H9 (cell line): ENCODE measurements around the gene PRSS1. TPM values are rescaled to one million over a fixed set of nuclear protein-coding genes. Genes with fewer than 3 reads are reported as not detected.

ENCODE experiments used
- DNase-seq: peaks from one replicate; pipeline ENCODE4 v3.0.0-alpha.2; 2017
- H2AFZ ChIP-seq: one replicate; pipeline ENCODE4 v1.6.1; 2013; ENCODE audit warnings: mild to moderate bottlenecking, low read length, control low read depth, moderate library complexity
- H2AK5ac ChIP-seq: 2 replicates; pipeline ENCODE4 v1.6.1; 2013; ENCODE audit warnings: low read length, control low read depth, mixed read lengths; ENCODE audit not compliant: insufficient read length
- H2BK120ac ChIP-seq: one replicate; pipeline ENCODE4 v1.6.1; 2013; ENCODE audit warnings: low read depth, mild to moderate bottlenecking, low read length, control low read depth, inconsistent platforms; ENCODE audit not compliant: poor library complexity, severe bottlenecking
- H2BK12ac ChIP-seq: 2 replicates; pipeline ENCODE4 v1.6.1; 2013; ENCODE audit warnings: low read length, control low read depth, mixed read lengths, low read depth; ENCODE audit not compliant: insufficient read length
- H2BK15ac ChIP-seq: 2 replicates; pipeline ENCODE4 v1.6.1; 2013; ENCODE audit warnings: low read depth, low read length, control low read depth
- H2BK20ac ChIP-seq: one replicate; pipeline ENCODE4 v1.6.1; 2013; ENCODE audit warnings: low read depth, mild to moderate bottlenecking, low read length, control low read depth, inconsistent platforms; ENCODE audit not compliant: poor library complexity, severe bottlenecking
- H2BK5ac ChIP-seq: 2 replicates; pipeline ENCODE4 v1.6.1; 2013; ENCODE audit warnings: low read length, control low read depth, mixed read lengths; ENCODE audit not compliant: insufficient read length
- H3K14ac ChIP-seq: 2 replicates; pipeline ENCODE4 v1.6.1; 2013; ENCODE audit warnings: low read length, control low read depth; ENCODE audit not compliant: insufficient read depth
- H3K18ac ChIP-seq: 2 replicates; pipeline ENCODE4 v1.6.1; 2013; ENCODE audit warnings: low read depth, mild to moderate bottlenecking, mixed read lengths, low read length, control low read depth; ENCODE audit not compliant: insufficient read length
- H3K23ac ChIP-seq: 2 replicates; pipeline ENCODE4 v1.6.1; 2013; ENCODE audit warnings: low read length, control low read depth, mixed read lengths, low read depth; ENCODE audit not compliant: insufficient read length
- H3K23me2 ChIP-seq: 2 replicates; pipeline ENCODE4 v1.6.1; 2013; ENCODE audit warnings: low read depth, mild to moderate bottlenecking, mixed read lengths, low read length, control low read depth; ENCODE audit not compliant: insufficient read length, poor library complexity, severe bottlenecking
- H3K27ac ChIP-seq: 2 replicates; pipeline ENCODE4 v1.5.1; 2013; ENCODE audit warnings: low read length, control low read depth, mixed read lengths, low read depth; ENCODE audit not compliant: insufficient read length
- H3K27me3 ChIP-seq: 2 replicates; pipeline ENCODE4 v1.6.1; 2013; ENCODE audit warnings: low read length, control low read depth, inconsistent platforms; ENCODE audit not compliant: insufficient read depth
- H3K4ac ChIP-seq: 2 replicates; pipeline ENCODE4 v1.6.1; 2013; ENCODE audit warnings: low read depth, mild to moderate bottlenecking, control low read depth, inconsistent platforms, low read length, moderate library complexity
- H3K4me1 ChIP-seq: 2 replicates; pipeline ENCODE4 v1.6.1; 2013; ENCODE audit warnings: low read length, control low read depth, inconsistent platforms; ENCODE audit not compliant: insufficient read depth
- H3K4me2 ChIP-seq: 2 replicates; pipeline ENCODE4 v1.6.1; 2013; ENCODE audit warnings: low read length, control low read depth, mixed read lengths; ENCODE audit not compliant: insufficient read length, insufficient read depth
- H3K56ac ChIP-seq: 2 replicates; pipeline ENCODE4 v1.6.1; 2013; ENCODE audit warnings: low read depth, mild to moderate bottlenecking, mixed read lengths, low read length, control low read depth; ENCODE audit not compliant: insufficient read length
- H3K79me1 ChIP-seq: 2 replicates; pipeline ENCODE4 v1.6.1; 2013; ENCODE audit warnings: low read depth, mild to moderate bottlenecking, moderate library complexity, low read length, control low read depth, inconsistent platforms; ENCODE audit not compliant: insufficient read depth, poor library complexity, severe bottlenecking
- H3K79me2 ChIP-seq: 2 replicates; pipeline ENCODE4 v1.6.1; 2013; ENCODE audit warnings: low read length, control low read depth, inconsistent platforms; ENCODE audit not compliant: insufficient read depth
- H3K9ac ChIP-seq: 2 replicates; pipeline ENCODE4 v1.6.1; 2013; ENCODE audit warnings: low read length, control low read depth, mixed read lengths; ENCODE audit not compliant: insufficient read length; ENCODE audit errors: extremely low read depth
- H3K9me3 ChIP-seq: one replicate; pipeline ENCODE4 v1.6.1; 2013; ENCODE audit warnings: low read depth, low read length, inconsistent platforms; ENCODE audit not compliant: control insufficient read depth
- H3T11ph ChIP-seq: one replicate; pipeline ENCODE4 v1.6.1; 2013; ENCODE audit warnings: mild to moderate bottlenecking, low read length, control low read depth, inconsistent platforms
- H4K20me1 ChIP-seq: one replicate; pipeline ENCODE4 v1.6.1; 2013; ENCODE audit not compliant: control insufficient read depth, insufficient read length, insufficient read depth
- H4K5ac ChIP-seq: 2 replicates; pipeline ENCODE4 v1.6.1; 2013; ENCODE audit warnings: low read depth, mild to moderate bottlenecking, mixed read lengths, low read length, control low read depth; ENCODE audit not compliant: insufficient read length
- H4K8ac ChIP-seq: replicated peaks from 2 replicates; pipeline ENCODE4 v1.6.1; 2013; ENCODE audit warnings: low read length, control low read depth, mixed read lengths, low read depth; ENCODE audit not compliant: insufficient read length
- H4K91ac ChIP-seq: 2 replicates; pipeline ENCODE4 v1.6.1; 2013; ENCODE audit warnings: low read depth, mild to moderate bottlenecking, moderate library complexity, mixed read lengths, low read length, control low read depth; ENCODE audit not compliant: insufficient read length
- H3K27ac Mint-ChIP-seq, 3 experiments: 2 replicates in 2 of 3; 3 replicates in 1 of 3; pipeline ENCODE4 v1.8.0; 2020 to 2021; ENCODE audit warnings: mixed read lengths in 3 of 3, mild to moderate bottlenecking in 1 of 3, moderate library complexity in 1 of 3
- H3K27me3 Mint-ChIP-seq: 2 replicates; pipeline ENCODE4 v1.8.0; 2021; ENCODE audit warnings: low read depth, mild to moderate bottlenecking, moderate library complexity, mixed read lengths
- H3K36me3 Mint-ChIP-seq, 3 experiments: 2 replicates in 2 of 3; 3 replicates in 1 of 3; pipeline ENCODE4 v1.8.0; 2020 to 2021; ENCODE audit warnings: low read depth in 3 of 3, mixed read lengths in 3 of 3; ENCODE audit not compliant: insufficient read depth in 1 of 3
- H3K4me1 Mint-ChIP-seq, 2 experiments: 2 replicates each; pipeline ENCODE4 v1.8.0; 2020; ENCODE audit warnings: mixed read lengths in 2 of 2
- H3K4me3 Mint-ChIP-seq, 2 experiments: 2 replicates in 1 of 2; 3 replicates in 1 of 2; pipeline ENCODE4 v1.8.0; 2020 to 2021; ENCODE audit warnings: mild to moderate bottlenecking in 2 of 2, mixed read lengths in 2 of 2, moderate library complexity in 1 of 2
- H3K9me3 Mint-ChIP-seq, 2 experiments: 2 replicates in 1 of 2; 3 replicates in 1 of 2; pipeline ENCODE4 v1.8.0; 2020; ENCODE audit warnings: mild to moderate bottlenecking in 2 of 2, mixed read lengths in 2 of 2, moderate library complexity in 1 of 2
- WGBS: extraction: QIAGEN DNeasy Blood & Tissue Kit; methylation state at CpG from one replicate; pipeline ENCODE4 v1.1.7; 2013; ENCODE audit warnings: missing lambda C conversion rate, low lambda C conversion rate, mixed read lengths; ENCODE audit not compliant: insufficient read length; ENCODE audit errors: extremely low coverage; 5-methylcytosine and 5-hydroxymethylcytosine counted together
- total RNA-seq: library from RNA; stranded (reverse); gene quantifications from 2 replicates; pipeline ENCODE4 v1.2.1, GENCODE V29; 2021
- TF ChIP-seq, protein P1 (sequence below): fragments of 200-600 bp; sonication (generic); conservative IDR thresholded peaks from 3 replicates; pipeline ENCODE4 v1.8.0; 2021; ENCODE audit warnings: antibody characterized with exemption, mild to moderate bottlenecking

The PRSS1 gene
- total RNA-seq, 1 experiment from 2014 or later = not detected

DNA sequence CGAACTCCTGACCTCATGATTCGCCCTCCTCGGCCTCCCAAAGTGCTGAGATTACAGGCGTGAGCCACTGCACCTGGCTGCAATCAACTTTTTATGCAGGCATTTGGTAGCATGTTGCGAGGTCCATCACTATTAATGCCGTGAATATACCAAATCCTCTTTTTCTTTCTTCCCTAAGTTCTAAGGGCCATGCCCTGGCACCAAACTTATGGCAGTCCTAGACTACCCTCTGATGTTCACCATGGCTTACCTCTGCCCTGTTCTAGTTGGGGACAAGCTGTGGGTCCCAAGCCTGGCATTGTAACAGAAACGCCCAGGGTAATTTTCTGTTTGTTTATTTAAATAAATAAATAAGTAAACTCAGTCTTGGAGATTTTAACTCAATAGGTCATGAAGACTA is 34.8 kb downstream of the PRSS1 start:
- Mint-ChIP-seq H3K4me3 (no peak overlapping the region), H3K9me3 (no peaks in the 10 kb centered on the region), H3K4me1 (peaks cover 5 to 11% of the 10 kb centered on the region in 2 experiments), H3K27me3 (peaks cover 16% of the 10 kb centered on the region), H3K27ac (no peak overlapping the region), H3K36me3 (no peaks in the 10 kb centered on the region; a peak in 1 of 7 replicates)
- Histone ChIP-seq H4K5ac (no peak overlapping the region), H3K79me2 (no peaks in the 10 kb centered on the region), H3K27me3 (no peaks in the 10 kb centered on the region), H3K27ac (no peak overlapping the region), H3K56ac (no peak overlapping the region), H3K9me3 (no peaks in the 10 kb centered on the region), H4K91ac (no peak overlapping the region), H3K9ac (no peak overlapping the region), H3K14ac (no peak overlapping the region), H3K23me2 (no peaks in the 10 kb centered on the region), H3K4me2 (no peak overlapping the region), H2AK5ac (no peak overlapping the region), H4K8ac (no peak overlapping the region), H2BK120ac (no peak overlapping the region), H2BK5ac (no peak overlapping the region), H3T11ph (no peak overlapping the region), H2AFZ (no peak overlapping the region), H2BK20ac (no peak overlapping the region), H3K23ac (no peak overlapping the region), H2BK15ac (no peak overlapping the region), H3K4ac (no peak overlapping the region), H3K79me1 (no peaks in the 10 kb centered on the region), H3K18ac (no peak overlapping the region), H4K20me1 (no peaks in the 10 kb centered on the region), H2BK12ac (no peak overlapping the region), H3K4me1 (no peaks in the 10 kb centered on the region)
- no peak for DNase-seq
- TF ChIP-seq, protein P1, sequence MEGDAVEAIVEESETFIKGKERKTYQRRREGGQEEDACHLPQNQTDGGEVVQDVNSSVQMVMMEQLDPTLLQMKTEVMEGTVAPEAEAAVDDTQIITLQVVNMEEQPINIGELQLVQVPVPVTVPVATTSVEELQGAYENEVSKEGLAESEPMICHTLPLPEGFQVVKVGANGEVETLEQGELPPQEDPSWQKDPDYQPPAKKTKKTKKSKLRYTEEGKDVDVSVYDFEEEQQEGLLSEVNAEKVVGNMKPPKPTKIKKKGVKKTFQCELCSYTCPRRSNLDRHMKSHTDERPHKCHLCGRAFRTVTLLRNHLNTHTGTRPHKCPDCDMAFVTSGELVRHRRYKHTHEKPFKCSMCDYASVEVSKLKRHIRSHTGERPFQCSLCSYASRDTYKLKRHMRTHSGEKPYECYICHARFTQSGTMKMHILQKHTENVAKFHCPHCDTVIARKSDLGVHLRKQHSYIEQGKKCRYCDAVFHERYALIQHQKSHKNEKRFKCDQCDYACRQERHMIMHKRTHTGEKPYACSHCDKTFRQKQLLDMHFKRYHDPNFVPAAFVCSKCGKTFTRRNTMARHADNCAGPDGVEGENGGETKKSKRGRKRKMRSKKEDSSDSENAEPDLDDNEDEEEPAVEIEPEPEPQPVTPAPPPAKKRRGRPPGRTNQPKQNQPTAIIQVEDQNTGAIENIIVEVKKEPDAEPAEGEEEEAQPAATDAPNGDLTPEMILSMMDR = peak; percentile 40; the same call in 2 of the 3 replicates
- WGBS = no CpG with 5 or more reads among the region's 7 CpGs
